K562 (cell line): ENCODE results near the gene PRKCG. TPM values are rescaled to one million over a fixed set of nuclear protein-coding genes. Genes with fewer than 3 reads are reported as not detected.
A peak's percentile ranks its signal among the peaks of the same experiment; 100 is the strongest.

Experiments used
- C11orf30 ChIP-seq: fragments of 450-650 bp; IDR thresholded peaks from 2 replicates; pipeline ENCODE4 v1.6.1; 2016; ENCODE audit warnings: low read depth, mild to moderate bottlenecking
- CCNT2 ChIP-seq: IDR thresholded peaks from 2 replicates; pipeline ENCODE4 v1.6.1; 2011; ENCODE audit warnings: borderline replicate concordance, low read depth, mild to moderate bottlenecking, moderate library complexity, mixed read lengths, low read length; ENCODE audit not compliant: insufficient read length; ENCODE audit errors: extremely low read depth
- CTBP1 ChIP-seq: fragments of 450-650 bp; IDR thresholded peaks from 2 replicates; pipeline ENCODE4 v1.6.1; 2016; ENCODE audit warnings: borderline replicate concordance
- EGR1 ChIP-seq: fragments of 450-650 bp; conservative IDR thresholded peaks from 2 replicates; pipeline ENCODE4 v1.6.1; 2017; ENCODE audit warnings: mild to moderate bottlenecking
- ERF ChIP-seq: fragments of 450-650 bp; formaldehyde crosslinking; IDR thresholded peaks from 2 replicates; pipeline ENCODE4 v1.4.0; 2020; ENCODE audit warnings: mild to moderate bottlenecking, mixed read lengths
- FOXA3 ChIP-seq, 2 experiments: fragments of 450-650 bp in 1 of 2; sonication (generic) in 1 of 2; formaldehyde crosslinking; IDR thresholded peaks in 1 of 2; conservative IDR thresholded peaks in 1 of 2; 2 replicates each; pipeline versions ENCODE4 v1.4.0 to v1.8.0; 2020 to 2022; ENCODE audit warnings: mild to moderate bottlenecking in 2 of 2, missing genetic modification reagents in 1 of 2
- FOXK1 ChIP-seq: sonication (generic); formaldehyde crosslinking; IDR thresholded peaks from 2 replicates; pipeline ENCODE4 v1.8.0; 2022; ENCODE audit warnings: missing genetic modification reagents, mild to moderate bottlenecking, borderline replicate concordance
- HBP1 ChIP-seq: fragments of 450-650 bp; formaldehyde crosslinking; IDR thresholded peaks from 2 replicates; pipeline ENCODE4 v1.4.0; 2022; ENCODE audit warnings: missing genetic modification characterization
- JUND ChIP-seq, 2 experiments: IDR thresholded peaks; 2 replicates in 1 of 2; 3 replicates in 1 of 2; pipeline ENCODE4 v1.6.1; 2011; ENCODE audit warnings: borderline replicate concordance in 2 of 2, low read depth in 2 of 2, low read length in 2 of 2, improper control_type of control experiment in 1 of 2, missing biosample characterization in 1 of 2, missing genetic modification characterization in 1 of 2, missing genetic modification reagents in 1 of 2
- PKNOX1 ChIP-seq: fragments of 450-650 bp; IDR thresholded peaks from 2 replicates; pipeline ENCODE4 v1.6.1; 2016
- RFX1 ChIP-seq: fragments of 450-650 bp; IDR thresholded peaks from 2 replicates; pipeline ENCODE4 v1.6.1; 2016; ENCODE audit warnings: mild to moderate bottlenecking, moderate library complexity
- SMARCE1 ChIP-seq: fragments of 450-650 bp; IDR thresholded peaks from 2 replicates; pipeline ENCODE4 v1.7.1; 2016; ENCODE audit warnings: mild to moderate bottlenecking
- TCF15 ChIP-seq: fragments of 250-450 bp; sonication (Bioruptor Pico); IDR thresholded peaks from 2 replicates; pipeline ENCODE4 v1.8.0; 2022; ENCODE audit warnings: moderate library complexity, mild to moderate bottlenecking, inconsistent platforms
- TEAD1 ChIP-seq, 2 experiments: fragments of 450-650 bp in 1 of 2; sonication (generic) in 1 of 2; formaldehyde crosslinking; IDR thresholded peaks; 2 replicates each; pipeline versions ENCODE4 v1.4.0 to v1.8.0; 2020 to 2022; ENCODE audit warnings: mild to moderate bottlenecking in 2 of 2, missing genetic modification reagents in 1 of 2
- THAP12 ChIP-seq: fragments of 250-450 bp; sonication (Bioruptor Pico); IDR thresholded peaks from 2 replicates; pipeline ENCODE4 v1.9.0; 2021; ENCODE audit warnings: mild to moderate bottlenecking, inconsistent platforms
- ZBTB11 ChIP-seq, 3 experiments: fragments of 200-800 bp in 1 of 3; fragments of 250-450 bp in 1 of 3; fragments of 450-650 bp in 1 of 3; sonication (Bioruptor Pico) in 1 of 3; sonication (Bioruptor generic) in 1 of 3; formaldehyde crosslinking in 1 of 3; IDR thresholded peaks; 2 replicates each; pipeline versions ENCODE4 v1.6.1 to v1.8.0; 2016 to 2022; ENCODE audit warnings: mild to moderate bottlenecking in 2 of 3, missing genetic modification characterization in 2 of 3, missing compliant biosample characterization in 1 of 3, moderate library complexity in 1 of 3
- ZNF121 ChIP-seq: sonication (generic); formaldehyde crosslinking; conservative IDR thresholded peaks from 2 replicates; pipeline ENCODE4 v1.8.0; 2022; ENCODE audit warnings: missing genetic modification reagents
- polyA plus RNA-seq, 8 experiments: library from polyadenylated mRNA; depleted of rRNA in 4 of 8; stranded (reverse) in 5 of 8; unstranded in 3 of 8; fragments of >200 nt; fragmentation: Nextera tagmentation in 2 of 8; fragmentation: Illumina TruSeq in 1 of 8; extraction: Ambion mirVana in 2 of 8; extraction: Trizol in 1 of 8; gene quantifications; 2 replicates each; pipeline versions ENCODE4 v1.2.1 to v1.2.3, GENCODE V29; 2011 to 2014; ENCODE audit warnings: inconsistent platforms in 1 of 8, missing spikeins in 1 of 8
- total RNA-seq, 7 experiments: library from RNA; depleted of rRNA in 6 of 7; stranded (reverse); fragments of >200 nt in 6 of 7; fragmentation: Illumina TruSeq in 2 of 7; extraction: Trizol in 2 of 7; gene quantifications; 2 replicates each; pipeline versions ENCODE4 v1.2.1 to v1.2.3, GENCODE V29; 2011 to 2021; ENCODE audit warnings: low replicate concordance in 1 of 7

Gene PRKCG
- total and polyA plus RNA-seq, 9 of the 15 experiments (the other 6 are each of a cell fraction or from before 2014, with no cell fraction given), result not detected

GRCh38 chr19:53881482-53882390, at the start of gene PRKCG (continued):
- TF ChIP-seq ZBTB11 (CRISPR knock-in tag; IDR thresholded peaks at IDR 0.05) (no peak), RFX1 (peak; percentile 83), HBP1 (CRISPR knock-in tag) (no peak), CTBP1 (peak; percentile 41; the same call in 1 of the 2 replicates), THAP12 (no peak), C11orf30 (no peak), TEAD1 (CRISPR knock-in tag; IDR thresholded peaks at IDR 0.05) (no peak), EGR1 (peak; percentile 84), PKNOX1 (no peak), FOXK1 (CRISPR knock-in tag) (no peak), SMARCE1 (no peak), ERF (no peak), CCNT2 (peak; percentile 52), FOXA3 (CRISPR knock-in tag; conservative IDR thresholded peaks at IDR 0.05 in 1 of 2, IDR thresholded peaks at IDR 0.05 in 1 of 2) (no peak), JUND (IDR thresholded peaks at IDR 0.05; ENCODE audit: borderline replicate concordance, low read depth, low read length) (no peak), JUND (tag; IDR thresholded peaks at IDR 0.05; ENCODE audit: borderline replicate concordance, low read depth, low read length) (no peak), TCF15 (no peak), ZNF121 (CRISPR knock-in tag) (no peak)
